ENCODE data around the gene IKZF1.

Gene IKZF1

GRCh38 chr7:50421043-50421442 lies 116.5 kb downstream of the IKZF1 start:
- no peak overlapping the region for H3K27ac ChIP-seq (ENCODE audit: low read length)
- no peaks in the 10 kb centered on the region for H3K27me3 ChIP-seq (ENCODE audit: insufficient read depth, low read length, poor library complexity)
- H3K9me3 ChIP-seq (ENCODE audit: insufficient read depth, low read length, severe bottlenecking): no peaks in the 10 kb centered on the region
- H2AFZ ChIP-seq (ENCODE audit: low read depth, low read length): no peak overlapping the region
- no peaks in the 10 kb centered on the region for H3K4me1 ChIP-seq (ENCODE audit: insufficient read depth, low read length)
- TF ChIP-seq CTCF (IDR thresholded peaks at IDR 0.05; ENCODE audit: borderline replicate concordance, extremely low read depth, low read length, poor library complexity, severe bottlenecking): no peak
- TF ChIP-seq EZH2 (IDR thresholded peaks at IDR 0.05; ENCODE audit: borderline replicate concordance, low read depth, low read length, severe bottlenecking): no peak
- no peak for DNase-seq
- H3K4me3 ChIP-seq (ENCODE audit: low read depth in 1 of 2, low read length in 2 of 2): no peak overlapping the region
- no peak overlapping the region for H3K9ac ChIP-seq (ENCODE audit: low read depth, low read length)
- no peak for ATAC-seq (ENCODE audit: insufficient read depth, low read depth)
- no peaks in the 10 kb centered on the region for H4K20me1 ChIP-seq (ENCODE audit: insufficient read depth, low read length)
- no peaks in the 10 kb centered on the region for H3K36me3 ChIP-seq (ENCODE audit: insufficient read depth, low read length)
- H3K4me2 ChIP-seq (ENCODE audit: insufficient read depth, low read length): no peak overlapping the region
- no peaks in the 10 kb centered on the region for H3K79me2 ChIP-seq (ENCODE audit: insufficient read depth, low read length)

GRCh38 chr7:50422858-50423257 lies 118.3 kb downstream of the IKZF1 start:
- H3K27me3 ChIP-seq (ENCODE audit: insufficient read depth, low read length, poor library complexity): no peaks in the 10 kb centered on the region
- H4K20me1 ChIP-seq (ENCODE audit: insufficient read depth, low read length): no peaks in the 10 kb centered on the region
- H3K27ac ChIP-seq (ENCODE audit: low read length): no peak overlapping the region
- H3K79me2 ChIP-seq (ENCODE audit: insufficient read depth, low read length): no peaks in the 10 kb centered on the region
- no peak overlapping the region for H3K4me2 ChIP-seq (ENCODE audit: insufficient read depth, low read length)
- no peak overlapping the region for H2AFZ ChIP-seq (ENCODE audit: low read depth, low read length)
- DNase-seq (no peak), ATAC-seq (ENCODE audit: insufficient read depth, low read depth) (no peak)
- H3K9me3 ChIP-seq (ENCODE audit: insufficient read depth, low read length, severe bottlenecking): no peaks in the 10 kb centered on the region
- no peak overlapping the region for H3K9ac ChIP-seq (ENCODE audit: low read depth, low read length)
- TF ChIP-seq CTCF (IDR thresholded peaks at IDR 0.05; ENCODE audit: borderline replicate concordance, extremely low read depth, low read length, poor library complexity, severe bottlenecking) (no peak), EZH2 (IDR thresholded peaks at IDR 0.05; ENCODE audit: borderline replicate concordance, low read depth, low read length, severe bottlenecking) (no peak)
- H3K4me1 ChIP-seq (ENCODE audit: insufficient read depth, low read length): no peaks in the 10 kb centered on the region
- no peak overlapping the region for H3K4me3 ChIP-seq (ENCODE audit: low read depth in 1 of 2, low read length in 2 of 2)
- H3K36me3 ChIP-seq (ENCODE audit: insufficient read depth, low read length): no peaks in the 10 kb centered on the region

GRCh38 chr7:50423860-50424259 lies 119.3 kb downstream of the IKZF1 start:
- Histone ChIP-seq H3K4me1 (ENCODE audit: insufficient read depth, low read length) (no peaks in the 10 kb centered on the region), H3K4me2 (ENCODE audit: insufficient read depth, low read length) (no peak overlapping the region)
- ATAC-seq (ENCODE audit: insufficient read depth, low read depth): no peak

More at GRCh38 chr7:50423860-50424259, 119.3 kb downstream of the IKZF1 start:
- Histone ChIP-seq H3K79me2 (ENCODE audit: insufficient read depth, low read length) (no peaks in the 10 kb centered on the region), H3K9ac (ENCODE audit: low read depth, low read length) (no peak overlapping the region), H4K20me1 (ENCODE audit: insufficient read depth, low read length) (no peaks in the 10 kb centered on the region), H3K9me3 (ENCODE audit: insufficient read depth, low read length, severe bottlenecking) (no peaks in the 10 kb centered on the region), H3K4me3 (ENCODE audit: low read depth in 1 of 2, low read length in 2 of 2) (no peak overlapping the region), H2AFZ (ENCODE audit: low read depth, low read length) (no peak overlapping the region), H3K36me3 (ENCODE audit: insufficient read depth, low read length) (no peaks in the 10 kb centered on the region), H3K27me3 (ENCODE audit: insufficient read depth, low read length, poor library complexity) (no peaks in the 10 kb centered on the region), H3K27ac (ENCODE audit: low read length) (no peak overlapping the region)
- DNase-seq: no peak
- no peak for TF ChIP-seq EZH2 (IDR thresholded peaks at IDR 0.05; ENCODE audit: borderline replicate concordance, low read depth, low read length, severe bottlenecking)
- no peak for TF ChIP-seq CTCF (IDR thresholded peaks at IDR 0.05; ENCODE audit: borderline replicate concordance, extremely low read depth, low read length, poor library complexity, severe bottlenecking)

Data from DND-41 (cell line).